ENCODE data around the gene AMZ1.

- TF ChIP-seq, protein P1, sequence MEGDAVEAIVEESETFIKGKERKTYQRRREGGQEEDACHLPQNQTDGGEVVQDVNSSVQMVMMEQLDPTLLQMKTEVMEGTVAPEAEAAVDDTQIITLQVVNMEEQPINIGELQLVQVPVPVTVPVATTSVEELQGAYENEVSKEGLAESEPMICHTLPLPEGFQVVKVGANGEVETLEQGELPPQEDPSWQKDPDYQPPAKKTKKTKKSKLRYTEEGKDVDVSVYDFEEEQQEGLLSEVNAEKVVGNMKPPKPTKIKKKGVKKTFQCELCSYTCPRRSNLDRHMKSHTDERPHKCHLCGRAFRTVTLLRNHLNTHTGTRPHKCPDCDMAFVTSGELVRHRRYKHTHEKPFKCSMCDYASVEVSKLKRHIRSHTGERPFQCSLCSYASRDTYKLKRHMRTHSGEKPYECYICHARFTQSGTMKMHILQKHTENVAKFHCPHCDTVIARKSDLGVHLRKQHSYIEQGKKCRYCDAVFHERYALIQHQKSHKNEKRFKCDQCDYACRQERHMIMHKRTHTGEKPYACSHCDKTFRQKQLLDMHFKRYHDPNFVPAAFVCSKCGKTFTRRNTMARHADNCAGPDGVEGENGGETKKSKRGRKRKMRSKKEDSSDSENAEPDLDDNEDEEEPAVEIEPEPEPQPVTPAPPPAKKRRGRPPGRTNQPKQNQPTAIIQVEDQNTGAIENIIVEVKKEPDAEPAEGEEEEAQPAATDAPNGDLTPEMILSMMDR (IDR thresholded peaks at IDR 0.05), result no peak
- TF ChIP-seq EP300 (IDR thresholded peaks at IDR 0.05), result no peak
- no peak for TF ChIP-seq POLR2AphosphoS5 (IDR thresholded peaks at IDR 0.05)
These were observed 5.8 kb upstream of the AMZ1 start for GRCh38 chr7:2681929-2682799.
